LNCaP clone FGC (cell line): ENCODE data around the gene DAPK1.

Experiments used
- DNase-seq: peaks from one replicate; pipeline ENCODE4 v3.0.0-alpha.2; 2011; ENCODE audit warnings: low read depth
- H3K4me3 ChIP-seq: 2 replicates; pipeline ENCODE4 v1.5.1; 2011; ENCODE audit warnings: mild to moderate bottlenecking, low read depth, low read length, control low read depth
- TF ChIP-seq, protein P1 (sequence below): IDR thresholded peaks from 2 replicates; pipeline ENCODE4 v1.5.1; 2012; ENCODE audit warnings: mild to moderate bottlenecking; ENCODE audit not compliant: control insufficient read depth, insufficient read depth; ENCODE audit errors: extremely low read depth

The DAPK1 gene

DNA sequence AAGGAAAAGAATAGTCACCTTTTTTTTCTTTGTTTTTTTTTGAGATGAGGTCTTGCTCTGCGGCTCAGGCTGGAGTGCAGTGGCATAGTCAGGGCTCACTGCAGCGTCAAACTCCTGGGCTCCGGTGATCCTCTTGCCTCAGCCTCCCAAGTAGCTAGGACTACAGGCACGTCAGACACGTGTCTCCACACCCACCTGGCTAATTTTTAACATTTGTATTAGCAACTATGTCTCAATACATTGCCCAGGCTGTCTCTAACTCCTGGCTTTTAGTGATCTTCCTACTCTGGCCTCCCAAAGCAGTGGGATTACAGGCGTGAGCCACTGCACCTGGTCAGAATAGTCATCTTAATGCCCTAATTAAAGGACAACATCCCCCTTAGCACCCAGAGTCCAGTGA is 173.8 kb downstream of the DAPK1 start:
- TF ChIP-seq, protein P1, sequence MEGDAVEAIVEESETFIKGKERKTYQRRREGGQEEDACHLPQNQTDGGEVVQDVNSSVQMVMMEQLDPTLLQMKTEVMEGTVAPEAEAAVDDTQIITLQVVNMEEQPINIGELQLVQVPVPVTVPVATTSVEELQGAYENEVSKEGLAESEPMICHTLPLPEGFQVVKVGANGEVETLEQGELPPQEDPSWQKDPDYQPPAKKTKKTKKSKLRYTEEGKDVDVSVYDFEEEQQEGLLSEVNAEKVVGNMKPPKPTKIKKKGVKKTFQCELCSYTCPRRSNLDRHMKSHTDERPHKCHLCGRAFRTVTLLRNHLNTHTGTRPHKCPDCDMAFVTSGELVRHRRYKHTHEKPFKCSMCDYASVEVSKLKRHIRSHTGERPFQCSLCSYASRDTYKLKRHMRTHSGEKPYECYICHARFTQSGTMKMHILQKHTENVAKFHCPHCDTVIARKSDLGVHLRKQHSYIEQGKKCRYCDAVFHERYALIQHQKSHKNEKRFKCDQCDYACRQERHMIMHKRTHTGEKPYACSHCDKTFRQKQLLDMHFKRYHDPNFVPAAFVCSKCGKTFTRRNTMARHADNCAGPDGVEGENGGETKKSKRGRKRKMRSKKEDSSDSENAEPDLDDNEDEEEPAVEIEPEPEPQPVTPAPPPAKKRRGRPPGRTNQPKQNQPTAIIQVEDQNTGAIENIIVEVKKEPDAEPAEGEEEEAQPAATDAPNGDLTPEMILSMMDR: no peak
- no peak for DNase-seq
- H3K4me3 ChIP-seq: no peak overlapping the region

DNA sequence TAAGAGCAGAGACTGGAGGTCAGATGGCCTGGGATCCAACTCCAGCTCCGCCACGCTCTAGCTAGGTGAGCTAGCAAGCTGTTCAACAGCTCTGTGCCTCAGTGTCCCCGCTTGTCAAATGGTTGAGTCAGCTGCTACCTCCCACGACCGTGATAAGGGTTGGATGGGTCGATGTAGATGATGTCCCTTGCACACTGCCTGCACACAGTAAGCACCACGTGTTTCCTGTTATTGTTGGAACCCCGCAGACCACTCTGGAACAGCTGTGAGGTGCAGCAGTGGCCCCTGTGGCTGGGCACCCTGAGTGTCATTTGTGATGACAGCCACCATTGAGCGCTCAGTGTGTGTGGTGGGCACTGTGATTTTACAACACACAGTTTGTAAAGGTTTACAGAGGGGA is 174.3 kb downstream of the DAPK1 start:
- no peak overlapping the region for H3K4me3 ChIP-seq
- TF ChIP-seq, protein P1: no peak
- DNase-seq: no peak

DNA sequence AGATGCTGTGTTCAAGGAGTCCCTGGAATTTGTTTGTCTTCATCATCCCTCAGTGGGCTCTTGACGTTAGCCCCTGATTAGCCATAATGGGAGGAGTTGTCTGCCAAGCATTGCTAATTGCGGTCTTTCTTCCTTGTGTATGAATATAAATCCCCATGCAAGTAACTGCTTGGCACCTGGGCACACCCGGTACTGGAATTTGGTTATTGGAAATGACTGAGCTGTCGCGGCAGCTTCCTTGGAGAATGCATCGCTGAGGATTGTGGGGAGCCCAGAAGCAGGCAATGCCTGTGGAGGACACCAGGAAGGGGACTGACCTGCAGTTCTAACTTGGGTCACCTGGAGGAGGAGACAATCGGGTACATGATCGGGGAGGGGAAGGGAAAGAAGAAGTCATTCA is 174.9 kb downstream of the DAPK1 start:
- no peak overlapping the region for H3K4me3 ChIP-seq
- DNase-seq: no peak
- TF ChIP-seq, protein P1: no peak

DNA sequence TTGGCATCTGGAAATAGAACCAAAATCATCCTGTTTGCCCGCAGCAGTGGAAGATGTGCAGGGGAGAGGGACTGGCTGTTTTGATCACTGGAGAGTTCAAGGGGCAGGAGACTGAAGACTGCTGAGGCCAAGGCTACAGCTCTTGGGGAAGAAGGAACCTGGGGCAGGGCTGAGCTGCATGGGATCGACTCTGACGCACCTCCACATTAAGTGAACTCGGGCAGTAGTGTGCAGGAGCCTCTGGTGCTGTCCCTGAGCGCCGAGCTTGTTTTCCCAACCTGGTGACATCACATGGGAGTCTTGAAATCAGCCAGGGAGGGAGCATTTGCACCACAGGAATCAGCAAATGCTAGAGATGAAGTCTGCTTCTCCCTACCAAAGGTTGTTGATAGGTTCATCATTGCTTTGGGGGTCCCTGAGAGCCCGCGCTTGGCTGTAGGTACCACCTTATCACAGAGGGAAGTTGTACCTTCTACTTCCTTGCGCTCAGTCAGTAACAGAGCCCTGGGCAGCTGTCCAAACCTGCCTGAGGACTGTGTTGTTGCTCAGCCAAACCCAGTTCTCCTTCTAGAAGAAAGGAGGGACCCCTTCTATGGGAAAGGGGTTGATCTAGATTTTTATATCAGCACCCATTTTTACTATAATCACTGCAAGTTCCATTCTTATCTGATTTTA is 175.9 kb downstream of the DAPK1 start:
- no peak for DNase-seq
- no peak overlapping the region for H3K4me3 ChIP-seq
- TF ChIP-seq, protein P1: no peak

DNA sequence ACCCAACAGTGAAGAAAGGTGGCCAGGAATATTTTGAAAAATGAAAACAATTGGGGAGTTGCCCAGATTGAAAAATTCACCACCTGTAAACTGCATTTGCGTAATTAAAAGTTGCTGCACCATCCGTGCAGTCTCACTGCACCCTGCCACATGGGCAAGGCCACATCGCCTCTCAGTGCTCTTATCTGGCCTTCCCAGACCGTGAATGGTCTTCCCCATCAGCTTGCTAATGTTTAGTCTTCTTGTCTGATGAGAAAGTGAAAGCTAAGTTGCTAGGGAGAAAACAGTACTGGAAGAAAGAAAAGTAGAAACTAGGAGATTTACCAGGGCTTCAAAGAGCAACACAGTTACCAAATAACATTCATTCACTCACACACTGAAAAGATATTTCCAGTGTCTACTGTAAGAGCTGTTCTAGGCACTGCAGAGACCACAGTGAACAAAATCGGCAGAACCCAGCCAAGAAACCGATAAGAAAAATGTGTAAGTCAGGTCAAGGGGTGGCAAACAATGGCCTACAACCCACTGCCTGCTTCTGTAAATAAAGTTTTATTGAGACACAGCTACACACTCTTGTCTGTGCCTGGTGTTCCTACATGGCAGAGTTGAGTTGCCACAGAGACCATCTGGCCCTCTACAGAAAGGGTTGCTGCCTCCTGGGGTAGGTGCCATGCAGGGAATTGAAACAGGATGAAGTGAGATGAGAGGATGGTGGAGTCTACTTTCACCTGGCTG is 177.1 kb downstream of the DAPK1 start:
- DNase-seq: no peak
- TF ChIP-seq, protein P1: no peak
- no peak overlapping the region for H3K4me3 ChIP-seq

DNA sequence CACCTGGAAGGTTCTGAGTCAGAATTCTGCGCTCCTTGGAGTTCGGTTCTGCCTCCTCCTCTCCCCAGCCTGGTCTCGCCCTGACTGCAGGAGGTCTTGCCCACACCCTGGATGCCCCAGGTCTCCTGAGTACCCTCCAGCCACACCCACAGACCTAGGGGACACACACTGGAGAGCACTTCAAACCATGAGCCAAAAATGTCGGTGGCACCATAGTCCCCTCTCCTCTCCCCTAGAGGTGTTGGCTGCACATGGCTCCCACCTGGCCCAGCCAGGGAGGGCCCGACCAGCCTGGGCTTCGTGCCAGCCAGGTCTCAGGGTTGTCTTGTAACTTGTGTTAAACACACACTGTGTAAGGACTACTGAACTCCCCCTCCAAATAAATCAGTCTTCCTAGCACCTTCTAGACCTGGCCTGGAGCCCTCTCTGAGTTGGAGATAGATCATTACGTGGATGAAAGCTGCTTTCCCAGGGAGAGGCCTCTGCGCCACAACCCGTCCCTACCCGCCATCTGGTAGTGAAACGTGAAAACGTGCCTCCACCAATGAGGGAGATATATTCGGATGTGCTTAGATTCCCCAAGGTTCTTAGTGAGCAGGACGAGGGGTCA is 178.3 kb downstream of the DAPK1 start:
- TF ChIP-seq, protein P1: no peak
- H3K4me3 ChIP-seq: no peak overlapping the region
- DNase-seq: no peak
